Fibroblast of skin of abdomen (primary cell): ENCODE measurements around the gene UCP1. TPM values are rescaled to one million over a fixed set of nuclear protein-coding genes. Genes with fewer than 3 reads are reported as not detected.

Experiments used
- DNase-seq: peaks from one replicate; pipeline ENCODE4 v3.0.0-alpha.2; 2013
- polyA plus RNA-seq, 2 experiments: library from polyadenylated mRNA; unstranded; fragments of 120-200 nt; gene quantifications; one replicate each; pipeline ENCODE4 v1.2.1, GENCODE V29; 2013; ENCODE audit not compliant: insufficient read length in 2 of 2

UCP1 gene
- polyA plus RNA-seq (2013, experiment 1 of 2; ENCODE audit: insufficient read length): not detected
- not detected for polyA plus RNA-seq (2013, experiment 2 of 2; ENCODE audit: insufficient read length)

DNA sequence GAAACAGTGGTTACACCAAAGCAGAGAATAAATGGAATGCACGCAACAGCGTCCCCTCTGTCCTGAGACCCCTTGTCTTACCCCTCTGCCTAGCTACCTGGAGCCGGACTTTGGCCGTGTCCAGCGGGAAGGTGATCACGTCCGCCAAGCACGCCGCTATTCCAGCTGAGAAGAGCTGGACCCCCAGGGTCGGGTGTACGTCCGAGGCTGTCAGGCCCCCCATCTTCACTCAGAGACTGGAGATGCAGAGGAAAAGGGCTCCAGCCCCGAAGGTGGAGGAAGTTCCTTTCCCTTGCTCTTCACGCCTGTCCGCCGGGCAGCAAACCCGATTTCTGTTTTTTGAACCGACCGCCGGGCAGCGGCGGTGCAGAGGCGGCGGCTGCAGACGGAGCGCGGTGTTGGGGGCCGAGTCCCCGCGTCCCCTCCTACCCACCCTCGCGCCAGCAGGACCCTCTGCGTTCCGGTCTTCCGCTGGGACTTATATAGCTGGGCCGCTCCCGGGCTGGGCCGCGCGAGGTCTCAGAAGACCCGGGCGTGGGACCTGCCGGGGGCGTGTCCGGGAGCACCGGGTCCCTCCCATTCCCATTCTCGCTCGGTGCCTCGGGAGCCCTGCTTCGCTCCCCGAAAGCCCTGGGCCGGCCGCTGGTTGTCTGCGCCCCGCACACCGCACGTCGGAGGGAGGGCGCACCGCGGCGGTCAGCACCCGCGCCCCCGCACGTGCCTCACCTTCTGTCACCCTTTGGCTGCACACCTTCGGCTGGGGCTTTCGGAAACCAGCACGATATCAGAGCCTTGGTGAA is at the start of gene UCP1:
UCP1 (minus strand) TSS at position 455 of the 800 bp plus-strand sequence; CDS start at position 223, 232 bp downstream.
- DNase-seq: peak; percentile 2

GRCh38 chr4:140617499-140618248 is 48.9 kb upstream of the UCP1 start:
- no peak for DNase-seq

GRCh38 chr4:140615451-140615850 is 46.7 kb upstream of the UCP1 start:
- DNase-seq: no peak

DNA sequence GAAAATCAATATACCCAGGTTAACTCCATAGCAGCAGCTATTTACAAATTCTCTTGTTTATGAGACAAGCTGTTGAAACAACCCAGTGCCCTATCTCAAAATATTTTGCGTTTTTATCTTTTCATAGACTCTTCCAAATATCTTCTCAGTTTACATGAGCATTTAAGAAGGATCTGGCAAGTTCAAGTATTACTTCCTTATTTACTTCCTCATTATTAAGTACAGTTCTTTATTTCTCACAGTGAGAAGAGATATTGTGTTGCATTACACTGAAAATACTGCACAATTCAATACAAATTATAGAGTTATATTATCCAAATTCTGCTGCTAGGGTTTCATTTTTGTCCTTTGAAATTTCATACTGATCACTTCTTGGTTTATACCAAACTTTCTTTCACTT is 43.6 kb upstream of the UCP1 start:
- DNase-seq: no peak

DNA sequence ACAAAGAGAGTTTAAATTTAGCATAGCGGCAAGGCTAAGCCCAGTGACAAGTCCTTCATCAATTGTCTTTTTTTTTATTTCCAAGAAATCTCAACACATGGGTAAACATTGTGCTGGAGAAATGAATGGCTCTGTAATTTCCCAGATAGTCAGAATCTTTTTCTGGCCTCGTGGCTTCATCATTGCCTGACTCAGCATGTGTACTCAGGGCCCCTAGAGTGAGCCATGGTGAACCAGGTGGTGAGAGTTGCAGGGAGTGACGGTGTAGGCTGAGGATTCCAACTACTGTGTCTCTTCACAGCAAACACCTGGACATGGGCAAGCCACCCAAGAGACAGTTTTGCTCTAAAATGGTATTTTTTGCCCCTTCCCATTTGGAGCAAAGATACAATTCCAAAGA is 43.1 kb upstream of the UCP1 start:
- no peak for DNase-seq

GRCh38 chr4:140609548-140610425 is 41.0 kb upstream of the UCP1 start:
- peak; percentile 56 for DNase-seq

GRCh38 chr4:140607852-140608251 is 39.1 kb upstream of the UCP1 start:
- no peak for DNase-seq

GRCh38 chr4:140604544-140604943 is 35.8 kb upstream of the UCP1 start:
- DNase-seq: no peak

- no peak for DNase-seq
Measured at GRCh38 chr4:140603286-140603685, 34.5 kb upstream of the UCP1 start.

GRCh38 chr4:140602714-140603113 is 34.0 kb upstream of the UCP1 start:
- DNase-seq: no peak

GRCh38 chr4:140600408-140600807 is 31.6 kb upstream of the UCP1 start:
- no peak for DNase-seq

GRCh38 chr4:140595065-140595464 is 26.3 kb upstream of the UCP1 start:
- DNase-seq: no peak

GRCh38 chr4:140584439-140584838 is 15.7 kb upstream of the UCP1 start:
- no peak for DNase-seq

- DNase-seq: no peak
Measured at GRCh38 chr4:140581078-140581477, 12.3 kb upstream of the UCP1 start.

GRCh38 chr4:140579278-140579677 is 10.5 kb upstream of the UCP1 start:
- no peak for DNase-seq

DNA sequence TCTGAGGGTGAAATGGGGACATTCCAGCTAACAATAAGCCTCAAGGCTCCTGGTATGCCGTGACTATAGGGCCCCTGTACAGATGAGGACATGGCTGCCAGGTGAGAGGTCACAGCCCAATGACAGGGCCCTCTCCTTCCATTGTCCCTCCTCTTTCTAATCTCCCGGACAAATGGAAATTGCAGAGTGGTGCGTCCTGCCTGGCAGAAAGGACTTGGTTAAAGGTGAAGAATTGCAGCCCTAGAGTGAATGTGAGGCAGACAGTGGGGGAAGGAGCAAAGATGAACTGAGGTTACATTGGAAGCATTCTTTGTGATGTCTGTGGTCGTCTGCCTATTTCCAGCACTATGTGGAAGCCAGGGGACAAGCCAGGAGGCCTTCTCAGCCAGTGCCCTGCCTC is 6.7 kb upstream of the UCP1 start:
- no peak for DNase-seq

GRCh38 chr4:140571620-140572019 is 2.9 kb upstream of the UCP1 start:
- no peak for DNase-seq

DNA sequence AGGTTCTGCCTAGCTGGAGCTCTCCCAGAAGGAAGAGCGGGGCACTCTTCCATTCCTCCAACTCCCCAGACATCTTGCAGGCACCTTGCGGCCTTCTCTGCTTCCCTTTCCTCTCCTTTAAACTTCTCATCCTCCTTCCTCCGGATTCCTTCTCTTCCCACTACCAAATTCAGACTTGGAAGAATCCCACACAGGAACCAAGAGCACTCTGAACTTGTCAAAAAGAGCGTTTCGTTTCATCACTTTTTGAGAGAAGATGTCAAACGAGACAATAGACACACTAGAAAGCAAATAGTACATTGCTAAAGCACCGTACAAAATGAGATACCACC is 512 bp upstream of the UCP1 start:
- no peak for DNase-seq

DNA sequence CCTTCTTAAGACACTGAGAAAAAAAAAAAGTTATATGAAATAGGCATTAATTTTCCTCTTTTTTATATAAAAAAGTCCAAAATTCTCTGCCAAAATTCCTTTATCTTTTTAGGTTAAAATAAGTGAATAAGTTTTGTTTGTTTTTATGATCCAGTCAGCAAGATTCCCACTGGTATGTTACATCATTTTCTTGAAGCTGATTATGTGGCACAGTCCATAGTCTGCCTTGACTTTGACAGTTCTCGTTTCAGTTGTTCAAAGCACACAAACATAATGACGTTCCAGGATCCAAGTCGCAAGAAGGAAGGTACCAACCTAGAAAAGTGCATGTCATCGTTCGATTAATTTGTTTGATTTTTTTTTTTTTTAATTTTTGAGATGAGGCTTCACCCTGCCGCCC is 9.1 kb downstream of the UCP1 start:
- DNase-seq: no peak

DNA sequence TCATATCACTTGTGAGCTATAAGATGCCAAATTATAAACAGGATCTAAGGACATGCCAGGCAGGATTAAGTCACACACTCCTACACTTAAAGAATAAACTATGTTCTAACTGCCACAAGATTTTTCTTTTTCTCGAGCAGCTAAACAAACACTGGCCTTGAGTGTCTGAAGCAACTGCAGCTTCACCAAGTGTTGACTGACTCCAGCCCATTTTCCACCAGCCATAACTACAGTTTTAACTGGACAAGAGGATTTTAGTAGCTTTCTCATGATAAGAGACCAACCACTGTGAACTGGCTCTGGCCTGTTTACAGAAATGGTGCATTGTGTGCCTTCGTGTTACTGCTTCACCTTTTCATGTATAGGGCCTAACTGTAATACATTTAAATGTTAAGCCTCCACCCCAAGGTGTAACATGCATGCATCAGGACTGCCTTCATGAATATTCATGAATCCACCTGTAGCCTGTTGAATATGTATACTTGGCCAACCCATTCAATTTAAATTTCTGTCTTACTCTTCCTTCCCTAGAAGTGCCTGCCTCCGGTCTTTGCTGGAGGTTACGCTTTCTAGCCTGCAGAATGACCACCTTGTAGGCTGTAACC is 10.8 kb downstream of the UCP1 start:
- no peak for DNase-seq

DNA sequence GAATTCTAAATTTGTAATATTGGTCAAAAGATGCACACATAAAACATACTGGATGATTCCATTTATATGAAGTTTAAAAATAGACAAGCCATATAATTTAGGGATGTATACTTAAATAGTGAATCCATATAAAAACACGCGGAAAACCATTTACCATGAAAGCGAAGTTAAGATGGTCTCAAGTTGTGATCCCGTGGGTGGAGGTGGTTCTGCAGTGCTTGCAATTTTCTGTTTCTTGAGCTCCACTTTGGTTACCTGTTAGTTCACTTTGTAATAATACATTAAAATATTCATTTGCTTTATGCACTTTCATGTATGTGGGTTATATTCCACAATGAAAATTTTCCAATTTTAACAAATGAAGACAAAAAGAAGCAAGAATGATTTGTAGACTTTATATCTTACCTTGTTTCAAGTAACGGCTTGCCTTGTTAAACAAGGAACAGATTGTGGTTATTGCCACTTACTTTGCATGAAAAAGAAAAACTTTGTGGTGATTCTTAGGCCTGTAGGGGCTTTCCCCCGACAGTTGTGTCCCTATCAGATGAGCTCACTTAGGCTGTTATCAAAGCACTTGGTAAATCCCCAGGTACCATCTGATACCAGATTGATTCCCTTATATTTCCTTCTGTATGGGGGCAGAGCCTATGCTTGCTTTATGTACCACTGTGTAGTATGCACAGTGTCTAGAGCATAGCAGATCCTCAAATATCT is 12.2 kb downstream of the UCP1 start:
- DNase-seq: no peak

DNA sequence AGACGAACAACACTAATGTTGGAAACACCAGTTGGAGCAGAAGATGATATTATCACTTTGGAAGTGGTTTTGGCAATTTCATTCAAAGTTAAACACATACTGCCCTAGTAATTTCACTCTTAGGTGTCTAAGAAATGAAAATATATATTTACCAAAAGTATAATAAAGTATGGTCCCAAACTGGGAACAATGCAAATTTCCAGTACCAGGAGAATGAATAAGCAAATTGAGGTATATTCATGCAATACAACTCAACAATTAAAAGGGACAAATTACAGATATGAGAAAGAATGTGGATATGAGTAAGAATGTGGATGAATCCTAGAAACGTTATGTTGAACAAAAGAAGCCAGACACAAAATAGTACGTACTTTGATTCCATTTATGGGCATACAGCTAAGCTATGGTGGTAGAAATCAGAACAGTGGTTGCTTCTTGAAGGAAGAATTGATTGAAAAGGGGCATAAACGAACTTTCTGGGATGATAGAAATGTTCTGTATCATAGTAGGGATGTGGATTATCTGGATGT is 34.7 kb downstream of the UCP1 start:
- DNase-seq: peak; percentile 75
